Upper lobe of left lung (tissue), 6 donors: ENCODE data around the gene GABRA5. TPM values are rescaled to one million over a fixed set of nuclear protein-coding genes. Genes with fewer than 3 reads are reported as not detected.

Source experiments
- ATAC-seq, 2 donors: fragments of 200-7000 bp; cut with Tn5 transposase; one replicate each; pipeline ENCODE4 v1.9.1; 2022; ENCODE audit warnings: mild to moderate bottlenecking in 2 of 2, moderate library complexity in 2 of 2; ENCODE audit not compliant: low FRiP score in 2 of 2
- DNase-seq, 2 donors: peaks; one replicate each; pipeline ENCODE4 v3.0.0-alpha.2; 2019 to 2020
- H3K27ac ChIP-seq, 4 donors: fragments of 200-600 bp; sonication (generic); one replicate each; pipeline ENCODE4 v1.5.1; 2016 to 2019
- H3K27me3 ChIP-seq, 4 donors: fragments of 200-600 bp; sonication (generic); one replicate each; pipeline ENCODE4 v1.5.1; 2017 to 2019
- H3K36me3 ChIP-seq, 4 donors: fragments of 200-600 bp; sonication (generic); one replicate each; pipeline ENCODE4 v1.5.1; 2016 to 2019
- H3K4me1 ChIP-seq, 4 donors: fragments of 200-600 bp; sonication (generic); one replicate each; pipeline ENCODE4 v1.5.1; 2018 to 2019
- H3K4me3 ChIP-seq, 4 donors: fragments of 200-600 bp; sonication (generic); one replicate each; pipeline ENCODE4 v1.5.1; 2017 to 2019; ENCODE audit warnings: mild to moderate bottlenecking in 2 of 4, moderate library complexity in 1 of 4
- H3K9me3 ChIP-seq, 4 donors: fragments of 200-600 bp; sonication (generic); one replicate each; pipeline ENCODE4 v1.5.1; 2018 to 2019
- CTCF ChIP-seq, 6 experiments: fragments of 450-650 bp in 4 of 6; fragments of 200-600 bp in 2 of 6; sonication (generic) in 2 of 6; IDR thresholded peaks; one replicate each; pipeline ENCODE4 v1.5.1; 2016 to 2019; ENCODE audit warnings: antibody characterized with exemption in 6 of 6
- EP300 ChIP-seq, 4 donors: sonication (generic); formaldehyde crosslinking; IDR thresholded peaks; one replicate each; pipeline ENCODE4 v1.5.1; 2017; ENCODE audit warnings: antibody characterized with exemption in 4 of 4, control low read depth in 2 of 4
- POLR2A ChIP-seq, 4 donors: fragments of 450-650 bp; IDR thresholded peaks; one replicate each; pipeline ENCODE4 v1.5.1; 2016 to 2017; ENCODE audit warnings: antibody characterized with exemption in 4 of 4, mild to moderate bottlenecking in 2 of 4
- POLR2AphosphoS5 ChIP-seq, 2 donors: sonication (generic); formaldehyde crosslinking; IDR thresholded peaks; one replicate each; pipeline ENCODE4 v1.5.1; 2017; ENCODE audit warnings: antibody characterized with exemption in 2 of 2
- WGBS, 2 donors: methylation state at CpG; one replicate each; pipeline ENCODE4 v1.1.5; 2017 to 2018; 5-methylcytosine and 5-hydroxymethylcytosine counted together
- total RNA-seq, 6 donors: library from RNA; depleted of rRNA in 4 of 6; stranded (reverse); fragments of >200 nt in 4 of 6; gene quantifications; one replicate each; pipeline versions ENCODE4 v1.1.0 to v1.2.1, GENCODE V29; 2016 to 2021
- donor health status: DM: no; HTN: no; CAD: no; lungs with moderate emphysema.
- donor health status: DM: no; HTN: yes; CAD: no; lungs with severe emphysema.

Gene GABRA5
- total RNA-seq, 6 donors from 2014 or later: 0.30 TPM; not detected in 5

GRCh38 chr15:26868029-26868685 lies 1.3 kb downstream of the GABRA5 start:
- Histone ChIP-seq H3K27ac (no peak overlapping the region), H3K9me3 (no peaks in the 10 kb centered on the region), H3K27me3 (peaks cover 0 to 19% (median 9%) of the 10 kb centered on the region in 4 donors), H3K36me3 (no peaks in the 10 kb centered on the region), H3K4me1 (peaks cover 0 to 16% (median 4%) of the 10 kb centered on the region in 4 donors), H3K4me3 (no peak overlapping the region)
- ATAC-seq: no peak
- DNase-seq: peak in 1 of 2 donors; percentile 67
- TF ChIP-seq CTCF (IDR thresholded peaks at IDR 0.05) (no peak), POLR2AphosphoS5 (IDR thresholded peaks at IDR 0.05) (no peak), POLR2A (IDR thresholded peaks at IDR 0.05) (no peak), EP300 (IDR thresholded peaks at IDR 0.05) (no peak)
- 24 to 38% methylated on average over 7 to 21 of the region's 46 CpGs for WGBS, 2 donors

GRCh38 chr15:26869628-26870027 lies 2.8 kb downstream of the GABRA5 start:
- TF ChIP-seq POLR2AphosphoS5 (IDR thresholded peaks at IDR 0.05) (no peak), CTCF (IDR thresholded peaks at IDR 0.05) (no peak), EP300 (IDR thresholded peaks at IDR 0.05) (no peak), POLR2A (IDR thresholded peaks at IDR 0.05) (no peak)
- H3K27ac ChIP-seq: no peak overlapping the region
- no peaks in the 10 kb centered on the region for H3K9me3 ChIP-seq
- 80 to 85% methylated on average over 3 of the region's 3 CpGs for WGBS, 2 donors
- H3K4me3 ChIP-seq: no peak overlapping the region
- no peaks in the 10 kb centered on the region for H3K36me3 ChIP-seq
- DNase-seq (no peak), ATAC-seq (no peak)
- H3K27me3 ChIP-seq: peaks cover 0 to 19% (median 9%) of the 10 kb centered on the region in 4 donors
- H3K4me1 ChIP-seq: peaks cover 0 to 16% (median 4%) of the 10 kb centered on the region in 4 donors

GRCh38 chr15:26870346-26870745 lies 3.5 kb downstream of the GABRA5 start:
- H3K4me1 ChIP-seq: peaks cover 0 to 16% (median 4%) of the 10 kb centered on the region in 4 donors
- H3K9me3 ChIP-seq: no peaks in the 10 kb centered on the region

GRCh38 chr15:26872206-26872605 lies 5.3 kb downstream of the GABRA5 start:
- no peak for TF ChIP-seq CTCF (IDR thresholded peaks at IDR 0.05)
- no peak for TF ChIP-seq POLR2A (IDR thresholded peaks at IDR 0.05)
- no peak for TF ChIP-seq POLR2AphosphoS5 (IDR thresholded peaks at IDR 0.05)
- no peaks in the 10 kb centered on the region for H3K36me3 ChIP-seq
- H3K27me3 ChIP-seq: peaks cover 0 to 19% (median 4%) of the 10 kb centered on the region in 4 donors
- H3K4me1 ChIP-seq: peaks cover 0 to 9% (median 3%) of the 10 kb centered on the region in 4 donors
- ATAC-seq (no peak), DNase-seq (no peak)
- no peak overlapping the region for H3K27ac ChIP-seq
- H3K4me3 ChIP-seq: no peak overlapping the region
- H3K9me3 ChIP-seq: no peaks in the 10 kb centered on the region
- WGBS, 2 donors: 42 to 43% methylated on average over 7 of the region's 7 CpGs

More at GRCh38 chr15:26870346-26870745, 3.5 kb downstream of the GABRA5 start:
- Histone ChIP-seq H3K4me3 (no peak overlapping the region), H3K27me3 (peaks cover 0 to 24% (median 8%) of the 10 kb centered on the region in 4 donors), H3K36me3 (no peaks in the 10 kb centered on the region), H3K27ac (no peak overlapping the region)
- WGBS, 2 donors: 49 to 73% methylated on average over 2 to 3 of the region's 3 CpGs
- DNase-seq (no peak), ATAC-seq (no peak)
- no peak for TF ChIP-seq POLR2A (IDR thresholded peaks at IDR 0.05)
- TF ChIP-seq EP300 (IDR thresholded peaks at IDR 0.05): no peak
- no peak for TF ChIP-seq POLR2AphosphoS5 (IDR thresholded peaks at IDR 0.05)
- TF ChIP-seq CTCF (IDR thresholded peaks at IDR 0.05): no peak

- no peak for TF ChIP-seq POLR2A (IDR thresholded peaks at IDR 0.05)
- TF ChIP-seq CTCF (IDR thresholded peaks at IDR 0.05): no peak
- TF ChIP-seq POLR2AphosphoS5 (IDR thresholded peaks at IDR 0.05): no peak
- no peak for TF ChIP-seq EP300 (IDR thresholded peaks at IDR 0.05)
- no peaks in the 10 kb centered on the region for H3K36me3 ChIP-seq
- H3K9me3 ChIP-seq: no peaks in the 10 kb centered on the region
- ATAC-seq (peak in 1 of 2 donors; percentile 72), DNase-seq (peak in 1 of 2 donors; percentile 55)
- no peaks in the 10 kb centered on the region for H3K4me1 ChIP-seq
- H3K4me3 ChIP-seq: no peak overlapping the region
- no peak overlapping the region for H3K27ac ChIP-seq
- H3K27me3 ChIP-seq: peaks cover 0 to 8% (median 0%) of the 10 kb centered on the region in 4 donors
- WGBS, 2 donors: 49 to 52% methylated on average over 8 of the region's 8 CpGs
Observed at GRCh38 chr15:26873846-26874245, 7.0 kb downstream of the GABRA5 start.
